Mesenchymal stem cell (in vitro differentiated cells and primary cell): ENCODE measurements around the gene UTP14A.

Experiments
- DNase-seq: peaks from one replicate; pipeline ENCODE4 v3.0.0-alpha.2; 2013
- H2AFZ ChIP-seq: one replicate; pipeline ENCODE4 v1.6.1; 2013; ENCODE audit warnings: low read depth, mild to moderate bottlenecking, control low read depth, inconsistent platforms, low read length, moderate library complexity
- H2AK5ac ChIP-seq: 2 replicates; pipeline ENCODE4 v1.6.1; 2013; ENCODE audit warnings: low read length, moderate library complexity, mild to moderate bottlenecking, inconsistent platforms; ENCODE audit not compliant: severe bottlenecking
- H2BK120ac ChIP-seq: one replicate; pipeline ENCODE4 v1.6.1; 2013; ENCODE audit warnings: low read depth, mild to moderate bottlenecking, inconsistent platforms, low read length, moderate library complexity
- H2BK12ac ChIP-seq, 2 experiments: one replicate each; pipeline ENCODE4 v1.6.1; 2013; ENCODE audit warnings: inconsistent platforms in 2 of 2, low read length in 2 of 2, mild to moderate bottlenecking in 2 of 2, moderate library complexity in 2 of 2, control low read depth in 1 of 2
- H2BK15ac ChIP-seq: one replicate; pipeline ENCODE4 v1.6.1; 2013; ENCODE audit warnings: mild to moderate bottlenecking, low read depth, inconsistent platforms; ENCODE audit not compliant: poor library complexity, severe bottlenecking
- H2BK5ac ChIP-seq: 2 replicates; pipeline ENCODE4 v1.6.1; 2013; ENCODE audit warnings: low read depth, mild to moderate bottlenecking, low read length, control low read depth, inconsistent platforms; ENCODE audit not compliant: poor library complexity, severe bottlenecking
- H3K14ac ChIP-seq, 2 experiments: one replicate each; pipeline ENCODE4 v1.6.1; 2013; ENCODE audit warnings: inconsistent platforms in 2 of 2, low read length in 2 of 2, control low read depth in 1 of 2, mild to moderate bottlenecking in 1 of 2, moderate library complexity in 1 of 2
- H3K18ac ChIP-seq, 2 experiments: one replicate each; pipeline ENCODE4 v1.6.1; 2013; ENCODE audit warnings: inconsistent platforms in 2 of 2, low read length in 2 of 2, control low read depth in 1 of 2, low read depth in 1 of 2, mild to moderate bottlenecking in 1 of 2
- H3K23ac ChIP-seq, 2 experiments: one replicate each; pipeline ENCODE4 v1.6.1; 2013; ENCODE audit warnings: inconsistent platforms in 2 of 2, low read length in 2 of 2, mild to moderate bottlenecking in 2 of 2, moderate library complexity in 2 of 2, control low read depth in 1 of 2
- H3K27ac ChIP-seq: 2 replicates; pipeline ENCODE4 v1.5.1; 2013; ENCODE audit warnings: mild to moderate bottlenecking, moderate library complexity, low read length, control low read depth, inconsistent platforms; ENCODE audit not compliant: poor library complexity, severe bottlenecking
- H3K27me3 ChIP-seq, 2 experiments: 2 replicates each; pipeline versions ENCODE4 v1.6.1 to v1.7.0; 2013; ENCODE audit warnings: low read length in 2 of 2, mild to moderate bottlenecking in 2 of 2, moderate library complexity in 2 of 2, control low read depth in 1 of 2, inconsistent platforms in 1 of 2; ENCODE audit not compliant: control insufficient read depth in 1 of 2, insufficient read depth in 1 of 2
- H3K36me3 ChIP-seq, 2 experiments: 2 replicates each; pipeline versions ENCODE4 v1.6.1 to v1.7.0; 2013; ENCODE audit warnings: low read length in 2 of 2, control low read depth in 1 of 2, inconsistent platforms in 1 of 2, low read depth in 1 of 2, mild to moderate bottlenecking in 1 of 2; ENCODE audit not compliant: insufficient read depth in 2 of 2, control insufficient read depth in 1 of 2
- H3K4ac ChIP-seq, 2 experiments: one replicate each; pipeline ENCODE4 v1.6.1; 2013; ENCODE audit warnings: inconsistent platforms in 2 of 2, low read length in 2 of 2, mild to moderate bottlenecking in 2 of 2, moderate library complexity in 2 of 2, control low read depth in 1 of 2, low read depth in 1 of 2
- H3K4me1 ChIP-seq: 2 replicates; pipeline ENCODE4 v1.6.1; 2013; ENCODE audit warnings: low read depth, low read length, control low read depth; ENCODE audit not compliant: control insufficient read depth, insufficient read depth
- H3K4me2 ChIP-seq: 2 replicates; pipeline ENCODE4 v1.6.1; 2013; ENCODE audit warnings: low read length, mild to moderate bottlenecking, inconsistent platforms; ENCODE audit not compliant: poor library complexity, severe bottlenecking
- H3K4me3 ChIP-seq, 2 experiments: 2 replicates each; pipeline versions ENCODE4 v1.5.1 to v1.7.0; 2013; ENCODE audit warnings: low read length in 2 of 2, mild to moderate bottlenecking in 2 of 2, control low read depth in 1 of 2, low read depth in 1 of 2; ENCODE audit not compliant: insufficient read depth in 1 of 2
- H3K79me1 ChIP-seq: replicated peaks from 2 replicates; pipeline ENCODE4 v1.6.1; 2013; ENCODE audit warnings: mild to moderate bottlenecking, control low read depth, low read length, inconsistent platforms; ENCODE audit not compliant: poor library complexity, severe bottlenecking
- H3K9ac ChIP-seq: 2 replicates; pipeline ENCODE4 v1.7.0; 2013; ENCODE audit warnings: mild to moderate bottlenecking, low read length, moderate library complexity
- H3K9me3 ChIP-seq: 2 replicates; pipeline ENCODE4 v1.7.0; 2013; ENCODE audit warnings: mild to moderate bottlenecking, low read length; ENCODE audit not compliant: control insufficient read depth
- H4K8ac ChIP-seq: one replicate; pipeline ENCODE4 v1.6.1; 2013; ENCODE audit warnings: inconsistent platforms, mild to moderate bottlenecking, low read length, moderate library complexity
- H4K91ac ChIP-seq: one replicate; pipeline ENCODE4 v1.6.1; 2013; ENCODE audit warnings: mild to moderate bottlenecking, low read length, inconsistent platforms
- WGBS: methylation state at CpG from one replicate; pipeline ENCODE4 v1.1.7; 2013; ENCODE audit warnings: mixed read lengths; 5-methylcytosine and 5-hydroxymethylcytosine counted together

UTP14A gene

GRCh38 chrX:129900054-129900453, 5.9 kb upstream of the UTP14A start:
- Histone ChIP-seq H3K79me1 (no peaks in the 10 kb centered on the region), H3K4me3 (no peak overlapping the region), H3K4ac (no peak overlapping the region), H3K4me2 (no peak overlapping the region), H2BK15ac (no peak overlapping the region), H3K9ac (no peak overlapping the region), H3K9me3 (no peaks in the 10 kb centered on the region), H2AK5ac (no peak overlapping the region), H2BK120ac (no peak overlapping the region), H3K14ac (no peak overlapping the region), H3K36me3 (no peaks in the 10 kb centered on the region), H3K27me3 (no peaks in the 10 kb centered on the region), H3K18ac (no peak overlapping the region), H4K91ac (no peak overlapping the region), H3K27ac (no peak overlapping the region), H3K23ac (no peak overlapping the region), H2BK5ac (no peak overlapping the region), H3K4me1 (no peaks in the 10 kb centered on the region), H2AFZ (no peak overlapping the region), H4K8ac (no peak overlapping the region), H2BK12ac (no peak overlapping the region)
- no peak for DNase-seq
- 100% methylated on average over 5 of the region's 6 CpGs for WGBS

GRCh38 chrX:129908636-129909035, 2.7 kb downstream of the UTP14A start:
- no peak overlapping the region for H3K27ac ChIP-seq
- H3K14ac ChIP-seq = no peak overlapping the region
- no peak overlapping the region for H3K23ac ChIP-seq
- no peak overlapping the region for H3K4me2 ChIP-seq
- no peak overlapping the region for H2BK15ac ChIP-seq
- no peaks in the 10 kb centered on the region for H3K4me1 ChIP-seq
- no peak for DNase-seq
- no peak overlapping the region for H3K4me3 ChIP-seq
- peaks cover 0 to 4% of the 10 kb centered on the region in 2 experiments for H3K27me3 ChIP-seq
- H3K18ac ChIP-seq = no peak overlapping the region
- H3K9ac ChIP-seq = no peak overlapping the region
- H2BK120ac ChIP-seq = no peak overlapping the region
- H2BK12ac ChIP-seq = no peak overlapping the region
- no peak overlapping the region for H2AFZ ChIP-seq
- H3K79me1 ChIP-seq = peaks cover 4% of the 10 kb centered on the region
- H4K8ac ChIP-seq = no peak overlapping the region
- no peaks in the 10 kb centered on the region for H3K9me3 ChIP-seq
- no peak overlapping the region for H2AK5ac ChIP-seq
- H4K91ac ChIP-seq = no peak overlapping the region
- H3K36me3 ChIP-seq = peaks cover 9 to 50% of the 10 kb centered on the region in 2 experiments
- WGBS = 88% methylated on average over 2 of the region's 2 CpGs
- no peak overlapping the region for H2BK5ac ChIP-seq
- H3K4ac ChIP-seq = no peak overlapping the region

- Histone ChIP-seq H2AFZ (no peak overlapping the region), H3K4me1 (no peaks in the 10 kb centered on the region), H3K27me3 (peaks cover 0 to 3% of the 10 kb centered on the region in 2 experiments), H2AK5ac (no peak overlapping the region), H4K91ac (no peak overlapping the region), H3K4me3 (no peak overlapping the region), H2BK12ac (no peak overlapping the region), H3K9me3 (no peaks in the 10 kb centered on the region), H3K4ac (no peak overlapping the region), H3K9ac (peak overlapping the region; percentile 55), H4K8ac (no peak overlapping the region), H2BK15ac (no peak overlapping the region), H3K79me1 (peaks cover 3% of the 10 kb centered on the region), H3K23ac (no peak overlapping the region), H2BK120ac (no peak overlapping the region), H3K14ac (no peak overlapping the region), H3K4me2 (no peak overlapping the region), H3K36me3 (peaks cover 14 to 60% of the 10 kb centered on the region in 2 experiments), H3K27ac (no peak overlapping the region), H3K18ac (no peak overlapping the region), H2BK5ac (no peak overlapping the region)
- peak; percentile 79 for DNase-seq
- WGBS = 62% methylated on average over 8 of the region's 15 CpGs
These were observed 19.5 kb downstream of the UTP14A start for GRCh38 chrX:129925305-129926092.

- WGBS = under 1% methylated on average over 12 of the region's 13 CpGs
- no peak for DNase-seq
These were observed 25.0 kb downstream of the UTP14A start for GRCh38 chrX:129930941-129931410.

More at GRCh38 chrX:129930941-129931410, 25.0 kb downstream of the UTP14A start:
- peaks cover 8 to 30% of the 10 kb centered on the region in 2 experiments for H3K36me3 ChIP-seq
- H3K9ac ChIP-seq = peak overlapping the region; percentile 87
- H2BK5ac ChIP-seq = peak overlapping the region; percentile 51
- no peak overlapping the region for H2BK120ac ChIP-seq
- peak overlapping the region; percentile 60 to 70 for H3K4me3 ChIP-seq
- no peak overlapping the region for H3K23ac ChIP-seq
- H3K27me3 ChIP-seq = peaks cover 20 to 27% of the 10 kb centered on the region in 2 experiments
- no peak overlapping the region for H3K4ac ChIP-seq
- H2AK5ac ChIP-seq = no peak overlapping the region
- peak overlapping the region; percentile 68 for H3K4me2 ChIP-seq
- H4K91ac ChIP-seq = no peak overlapping the region
- peak overlapping the region; percentile 75 for H3K27ac ChIP-seq
- no peaks in the 10 kb centered on the region for H3K79me1 ChIP-seq
- H3K9me3 ChIP-seq = no peaks in the 10 kb centered on the region
- peak overlapping the region in 1 of 2 experiments; percentile 48 for H3K14ac ChIP-seq
- peak overlapping the region; percentile 75 for H4K8ac ChIP-seq
- peaks cover 3% of the 10 kb centered on the region for H3K4me1 ChIP-seq
- no peak overlapping the region for H2BK12ac ChIP-seq
- H3K18ac ChIP-seq = peak overlapping the region; percentile 54 to 78
- no peak overlapping the region for H2BK15ac ChIP-seq
- peak overlapping the region; percentile 69 for H2AFZ ChIP-seq
